Pons (tissue), 1 donor: ENCODE measurements around the gene SHC3.

Source experiments
- DNase-seq: peaks from one replicate; pipeline ENCODE4 v3.0.0-alpha.2; 2016; ENCODE audit warnings: low spot score

Gene SHC3

GRCh38 chr9:89109666-89110065 lies 69.0 kb downstream of the SHC3 start:
- DNase-seq, result no peak

- DNase-seq, result no peak
Measured at GRCh38 chr9:89107406-89107805, 71.2 kb downstream of the SHC3 start.

- no peak for DNase-seq
Measured at GRCh38 chr9:89106224-89106851, 72.3 kb downstream of the SHC3 start.

GRCh38 chr9:89104821-89105220 lies 73.8 kb downstream of the SHC3 start:
- no peak for DNase-seq

- no peak for DNase-seq
Measured at GRCh38 chr9:89097219-89097618, 81.4 kb downstream of the SHC3 start.

GRCh38 chr9:89096807-89097206 lies 81.8 kb downstream of the SHC3 start:
- DNase-seq, result no peak

- no peak for DNase-seq
Measured at GRCh38 chr9:89095761-89096528, 82.7 kb downstream of the SHC3 start.

GRCh38 chr9:89093201-89093975 lies 85.2 kb downstream of the SHC3 start:
- DNase-seq, result no peak

GRCh38 chr9:89089176-89089575 lies 89.4 kb downstream of the SHC3 start:
- no peak for DNase-seq

GRCh38 chr9:89083626-89084025 lies 95.0 kb downstream of the SHC3 start:
- DNase-seq, result no peak

- peak; percentile 40 for DNase-seq
Measured at GRCh38 chr9:89080193-89080592, 98.4 kb downstream of the SHC3 start.

GRCh38 chr9:89079391-89079790 lies 99.2 kb downstream of the SHC3 start:
- DNase-seq, result no peak

GRCh38 chr9:89078860-89079259 lies 99.8 kb downstream of the SHC3 start:
- DNase-seq, result no peak

GRCh38 chr9:89078421-89078820 lies 100.2 kb downstream of the SHC3 start:
- DNase-seq, result no peak

- peak; percentile 58 for DNase-seq
Measured at GRCh38 chr9:89077519-89077918, 101.1 kb downstream of the SHC3 start.

GRCh38 chr9:89073397-89073796 lies 105.2 kb downstream of the SHC3 start:
- no peak for DNase-seq

GRCh38 chr9:89071591-89071990 lies 107.0 kb downstream of the SHC3 start:
- DNase-seq, result no peak

- no peak for DNase-seq
Measured at GRCh38 chr9:89066835-89067234, 111.8 kb downstream of the SHC3 start.

- DNase-seq, result no peak
Measured at GRCh38 chr9:89065921-89066320, 112.7 kb downstream of the SHC3 start.

- no peak for DNase-seq
Measured at GRCh38 chr9:89060790-89061189, 117.8 kb downstream of the SHC3 start.

- DNase-seq, result no peak
Measured at GRCh38 chr9:89059925-89060506, 118.6 kb downstream of the SHC3 start.

- no peak for DNase-seq
Measured at GRCh38 chr9:89058906-89059305, 119.7 kb downstream of the SHC3 start.
